ENCODE results near the gene SLC4A11.

Gene SLC4A11

GRCh38 chr20:3246682-3247081 is 7.7 kb upstream of the SLC4A11 start:
- no peak for DNase-seq (ENCODE audit: low read depth)
- no peak for TF ChIP-seq CTCF (IDR thresholded peaks at IDR 0.05; ENCODE audit: low read depth, low read length, missing control alignments)
- no peak overlapping the region for H3K4me3 ChIP-seq (ENCODE audit: low read depth, low read length)

GRCh38 chr20:3245711-3246110 is 6.7 kb upstream of the SLC4A11 start:
- no peak for DNase-seq (ENCODE audit: low read depth)
- no peak overlapping the region for H3K4me3 ChIP-seq (ENCODE audit: low read depth, low read length)
- no peak for TF ChIP-seq CTCF (IDR thresholded peaks at IDR 0.05; ENCODE audit: low read depth, low read length, missing control alignments)

GRCh38 chr20:3245156-3245555 is 6.2 kb upstream of the SLC4A11 start:
- TF ChIP-seq CTCF (IDR thresholded peaks at IDR 0.05; ENCODE audit: low read depth, low read length, missing control alignments), result no peak
- no peak for DNase-seq (ENCODE audit: low read depth)
- H3K4me3 ChIP-seq (ENCODE audit: low read depth, low read length), result no peak overlapping the region

- H3K4me3 ChIP-seq (ENCODE audit: low read depth, low read length), result no peak overlapping the region
- no peak for DNase-seq (ENCODE audit: low read depth)
- TF ChIP-seq CTCF (IDR thresholded peaks at IDR 0.05; ENCODE audit: low read depth, low read length, missing control alignments), result no peak
Measured at GRCh38 chr20:3244613-3245012, 5.6 kb upstream of the SLC4A11 start.

- DNase-seq (ENCODE audit: low read depth), result no peak
- TF ChIP-seq CTCF (IDR thresholded peaks at IDR 0.05; ENCODE audit: low read depth, low read length, missing control alignments), result no peak
- H3K4me3 ChIP-seq (ENCODE audit: low read depth, low read length), result no peak overlapping the region
Measured at GRCh38 chr20:3243718-3244358, 4.8 kb upstream of the SLC4A11 start.

- no peak overlapping the region for H3K4me3 ChIP-seq (ENCODE audit: low read depth, low read length)
- DNase-seq (ENCODE audit: low read depth), result no peak
- TF ChIP-seq CTCF (IDR thresholded peaks at IDR 0.05; ENCODE audit: low read depth, low read length, missing control alignments), result no peak
Measured at GRCh38 chr20:3242172-3242692, 3.2 kb upstream of the SLC4A11 start.

GRCh38 chr20:3240776-3241363 is 1.9 kb upstream of the SLC4A11 start:
- DNase-seq (ENCODE audit: low read depth), result no peak
- no peak overlapping the region for H3K4me3 ChIP-seq (ENCODE audit: low read depth, low read length)
- TF ChIP-seq CTCF (IDR thresholded peaks at IDR 0.05; ENCODE audit: low read depth, low read length, missing control alignments), result no peak

Data from GM12864 (cell line).